ENCODE measurements around the gene C1orf216.

Gene C1orf216, protein sequence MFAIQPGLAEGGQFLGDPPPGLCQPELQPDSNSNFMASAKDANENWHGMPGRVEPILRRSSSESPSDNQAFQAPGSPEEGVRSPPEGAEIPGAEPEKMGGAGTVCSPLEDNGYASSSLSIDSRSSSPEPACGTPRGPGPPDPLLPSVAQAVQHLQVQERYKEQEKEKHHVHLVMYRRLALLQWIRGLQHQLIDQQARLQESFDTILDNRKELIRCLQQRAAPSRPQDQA

DNA sequence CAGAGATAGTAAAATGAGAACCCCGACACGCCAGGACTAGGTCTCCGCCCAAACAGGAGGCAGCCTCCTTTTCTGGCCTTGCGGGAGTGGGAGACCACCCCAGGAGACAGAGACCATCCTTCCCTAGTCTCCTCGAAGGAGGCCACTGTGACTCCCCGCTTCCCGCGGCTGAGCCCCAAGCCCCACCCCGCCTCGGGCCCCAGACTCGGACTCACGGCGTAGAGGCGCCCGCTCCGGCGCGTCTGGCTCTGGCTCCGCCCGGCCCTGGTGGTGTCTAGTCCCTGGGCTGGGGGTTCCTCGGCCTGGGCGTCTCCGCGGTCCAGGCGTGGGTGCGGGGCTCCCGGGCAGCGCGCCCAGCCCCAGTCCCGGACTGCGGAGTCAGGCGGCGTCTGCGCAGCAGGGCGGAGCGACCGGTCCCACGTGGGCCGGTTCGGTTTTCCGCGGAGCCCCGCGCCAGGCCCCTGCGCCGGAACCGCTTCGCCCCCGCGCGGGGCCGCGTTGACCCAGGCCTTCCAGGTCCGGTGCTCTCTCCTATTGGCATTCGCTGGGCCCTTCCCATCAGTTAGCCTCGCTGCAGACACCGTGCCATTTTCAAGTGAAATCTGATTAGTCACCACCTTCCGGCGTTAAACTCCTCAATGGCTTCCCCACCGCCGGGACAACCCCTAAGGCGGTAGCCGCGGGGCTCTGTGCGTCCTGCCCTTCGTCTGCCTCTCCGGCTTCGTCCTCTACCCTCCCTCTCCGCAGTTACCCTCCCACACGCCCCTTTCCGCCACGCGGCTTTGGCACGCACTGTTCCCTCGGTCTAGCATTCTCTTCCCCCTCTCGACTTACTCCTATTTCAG, at the start of gene C1orf216:
C1orf216 (minus strand) TSS at position 393 of the 845 bp plus-strand sequence. CDS start 2,563 bp downstream, outside the sequence.
- Mint-ChIP-seq H3K4me1 (ENCODE audit: low read depth) (peaks cover 27% of the 10 kb centered on the region), H3K36me3 (ENCODE audit: low read depth) (peaks cover 20% of the 10 kb centered on the region), H3K4me3 (peak within 1 kb of the TSS; percentile 86), H3K9me3 (no peaks in the 10 kb centered on the region), H3K27ac (peak within 1 kb of the TSS; percentile 91), H3K27me3 (ENCODE audit: low read depth) (no peaks in the 10 kb centered on the region)
- peak; percentile 80 for DNase-seq (ENCODE audit: low spot score)

GRCh38 chr1:35764283-35764682, 45.6 kb upstream of the C1orf216 start:
- H3K4me1 Mint-ChIP-seq (ENCODE audit: low read depth): peaks cover 35% of the 10 kb centered on the region
- H3K4me3 Mint-ChIP-seq: no peak overlapping the region
- H3K27ac Mint-ChIP-seq: peak overlapping the region; percentile 49
- peaks cover 50% of the 10 kb centered on the region for H3K36me3 Mint-ChIP-seq (ENCODE audit: low read depth)
- no peaks in the 10 kb centered on the region for H3K9me3 Mint-ChIP-seq
- DNase-seq (ENCODE audit: low spot score): no peak
- H3K27me3 Mint-ChIP-seq (ENCODE audit: low read depth): no peaks in the 10 kb centered on the region

DNA sequence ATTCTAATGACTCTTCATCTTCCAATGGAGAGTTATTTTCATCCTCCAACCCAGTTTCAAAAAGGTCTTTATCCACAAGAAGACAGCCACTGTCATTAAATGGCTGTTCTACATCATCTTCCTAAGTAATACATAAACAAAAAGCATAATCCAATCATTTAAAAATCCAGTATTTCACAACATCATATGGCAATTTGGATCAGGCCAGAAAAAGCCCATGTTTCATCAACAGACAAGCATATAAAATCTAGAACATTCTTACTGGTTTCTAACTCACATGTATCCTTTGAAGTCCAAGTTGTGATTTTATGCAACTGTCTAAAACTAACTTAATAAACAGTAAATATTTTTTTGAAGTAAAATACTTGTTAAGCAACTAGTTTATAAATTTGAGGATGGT, 44.5 kb upstream of the C1orf216 start:
- H3K27ac Mint-ChIP-seq: peak overlapping the region; percentile 16
- DNase-seq (ENCODE audit: low spot score): no peak

GRCh38 chr1:35762141-35762540, 43.5 kb upstream of the C1orf216 start:
- Mint-ChIP-seq H3K27ac (peak overlapping the region; percentile 41), H3K9me3 (no peaks in the 10 kb centered on the region), H3K4me1 (ENCODE audit: low read depth) (peaks cover 28% of the 10 kb centered on the region), H3K4me3 (no peak overlapping the region), H3K27me3 (ENCODE audit: low read depth) (no peaks in the 10 kb centered on the region), H3K36me3 (ENCODE audit: low read depth) (peaks cover 52% of the 10 kb centered on the region)
- DNase-seq (ENCODE audit: low spot score): no peak

More for the DNA sequence above, 44.5 kb upstream of the C1orf216 start:
- peaks cover 28% of the 10 kb centered on the region for H3K4me1 Mint-ChIP-seq (ENCODE audit: low read depth)
- no peaks in the 10 kb centered on the region for H3K9me3 Mint-ChIP-seq
- no peaks in the 10 kb centered on the region for H3K27me3 Mint-ChIP-seq (ENCODE audit: low read depth)
- H3K36me3 Mint-ChIP-seq (ENCODE audit: low read depth): peaks cover 51% of the 10 kb centered on the region
- H3K4me3 Mint-ChIP-seq: no peak overlapping the region

DNA sequence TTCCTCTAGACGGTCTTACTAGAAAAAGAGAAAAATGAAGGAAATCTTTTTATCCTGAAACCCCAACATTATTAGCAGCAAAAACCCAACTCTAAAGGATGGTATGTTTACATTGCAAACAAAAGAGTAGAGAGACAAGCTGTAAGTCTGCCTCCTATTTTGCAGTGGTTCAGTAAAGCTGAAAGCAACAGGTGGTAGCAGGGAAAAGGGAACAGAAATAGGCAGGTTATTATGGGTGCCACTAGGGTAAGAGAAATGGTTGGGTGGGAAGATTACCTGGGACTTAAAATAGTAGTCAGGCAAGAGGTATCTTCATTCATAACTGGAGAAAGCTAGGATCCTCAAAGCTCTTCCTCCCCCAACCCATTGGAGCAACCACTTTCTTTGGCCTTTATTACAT, 37.4 kb upstream of the C1orf216 start:
- Mint-ChIP-seq H3K4me1 (ENCODE audit: low read depth) (peaks cover 8% of the 10 kb centered on the region), H3K27ac (no peak overlapping the region), H3K27me3 (ENCODE audit: low read depth) (no peaks in the 10 kb centered on the region), H3K36me3 (ENCODE audit: low read depth) (peaks cover 37% of the 10 kb centered on the region), H3K4me3 (no peak overlapping the region), H3K9me3 (no peaks in the 10 kb centered on the region)
- no peak for DNase-seq (ENCODE audit: low spot score)

DNA sequence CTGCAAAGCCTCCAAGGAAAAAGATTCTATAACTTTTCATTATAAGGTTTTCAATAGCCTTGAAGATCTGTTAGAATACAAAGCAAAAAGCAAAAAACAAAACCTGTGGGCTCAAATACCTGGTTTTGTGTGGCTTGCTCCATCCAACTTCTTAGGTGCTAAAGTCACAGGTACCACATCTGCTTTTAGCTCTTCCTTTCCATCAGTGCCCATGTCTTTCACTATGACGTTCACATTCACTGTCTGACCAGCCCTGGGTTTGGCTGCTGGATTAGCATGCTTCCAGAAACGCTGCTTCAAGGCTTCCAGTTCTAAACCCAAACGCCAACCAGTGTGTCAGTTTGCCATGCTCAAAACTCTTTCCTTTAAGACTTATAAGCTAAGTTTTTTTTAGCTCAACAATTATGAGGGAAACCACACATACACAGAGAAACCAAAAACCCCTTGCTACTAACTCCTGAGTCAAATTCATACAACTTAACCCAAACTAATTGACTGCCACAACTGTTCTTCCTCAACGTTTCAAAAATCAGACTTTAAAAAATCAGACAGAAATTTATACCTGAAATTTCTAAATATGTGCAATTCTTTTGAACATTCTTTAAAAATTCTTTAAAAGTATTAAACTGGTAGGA, 35.1 kb upstream of the C1orf216 start:
- DNase-seq (ENCODE audit: low spot score): no peak
- no peak overlapping the region for H3K4me3 Mint-ChIP-seq
- H3K27ac Mint-ChIP-seq: peak overlapping the region; percentile 54
- H3K9me3 Mint-ChIP-seq: no peaks in the 10 kb centered on the region
- no peaks in the 10 kb centered on the region for H3K27me3 Mint-ChIP-seq (ENCODE audit: low read depth)
- peaks cover 3% of the 10 kb centered on the region for H3K4me1 Mint-ChIP-seq (ENCODE audit: low read depth)
- H3K36me3 Mint-ChIP-seq (ENCODE audit: low read depth): peaks cover 30% of the 10 kb centered on the region

GRCh38 chr1:35748326-35748725, 29.6 kb upstream of the C1orf216 start:
- Mint-ChIP-seq H3K4me1 (ENCODE audit: low read depth) (no peaks in the 10 kb centered on the region), H3K27ac (no peak overlapping the region), H3K36me3 (ENCODE audit: low read depth) (peaks cover 44% of the 10 kb centered on the region), H3K4me3 (no peak overlapping the region), H3K9me3 (no peaks in the 10 kb centered on the region), H3K27me3 (ENCODE audit: low read depth) (no peaks in the 10 kb centered on the region)
- no peak for DNase-seq (ENCODE audit: low spot score)

GRCh38 chr1:35745124-35745730, 26.5 kb upstream of the C1orf216 start:
- H3K4me1 Mint-ChIP-seq (ENCODE audit: low read depth): no peaks in the 10 kb centered on the region

DNA sequence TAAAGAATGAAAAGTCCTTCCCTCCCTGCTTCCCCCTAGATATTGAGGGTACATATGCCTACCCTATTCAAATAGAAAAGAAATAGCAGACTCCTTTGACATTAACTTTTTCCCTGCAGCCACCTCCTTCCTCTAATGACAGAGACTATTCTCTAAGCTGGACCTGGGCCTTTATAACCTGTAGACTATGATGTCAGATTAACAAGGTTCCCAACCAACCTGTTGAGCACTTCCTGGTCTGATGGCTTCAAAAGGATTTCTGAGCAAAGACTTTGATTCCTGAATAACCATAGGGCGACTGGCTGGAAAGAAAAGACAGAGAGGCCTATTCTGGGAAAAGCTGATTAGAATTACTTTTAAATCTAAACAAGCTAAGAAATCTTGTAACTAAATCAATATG, 18.4 kb upstream of the C1orf216 start:
- Mint-ChIP-seq H3K9me3 (no peaks in the 10 kb centered on the region), H3K27ac (no peak overlapping the region), H3K36me3 (ENCODE audit: low read depth) (peaks cover 51% of the 10 kb centered on the region), H3K4me1 (ENCODE audit: low read depth) (no peaks in the 10 kb centered on the region), H3K4me3 (no peak overlapping the region), H3K27me3 (ENCODE audit: low read depth) (no peaks in the 10 kb centered on the region)
- DNase-seq (ENCODE audit: low spot score): no peak

More at GRCh38 chr1:35745124-35745730, 26.5 kb upstream of the C1orf216 start:
- H3K27ac Mint-ChIP-seq: no peak overlapping the region
- DNase-seq (ENCODE audit: low spot score): no peak
- peaks cover 42% of the 10 kb centered on the region for H3K36me3 Mint-ChIP-seq (ENCODE audit: low read depth)
- H3K4me3 Mint-ChIP-seq: no peak overlapping the region
- H3K9me3 Mint-ChIP-seq: no peaks in the 10 kb centered on the region
- no peaks in the 10 kb centered on the region for H3K27me3 Mint-ChIP-seq (ENCODE audit: low read depth)

- Mint-ChIP-seq H3K27ac (no peak overlapping the region), H3K4me1 (ENCODE audit: low read depth) (peaks cover 3% of the 10 kb centered on the region), H3K36me3 (ENCODE audit: low read depth) (peaks cover 18% of the 10 kb centered on the region), H3K27me3 (ENCODE audit: low read depth) (no peaks in the 10 kb centered on the region), H3K9me3 (no peaks in the 10 kb centered on the region), H3K4me3 (no peak overlapping the region)
- DNase-seq (ENCODE audit: low spot score): no peak
Observed at GRCh38 chr1:35727434-35728040, 8.9 kb upstream of the C1orf216 start.

DNA sequence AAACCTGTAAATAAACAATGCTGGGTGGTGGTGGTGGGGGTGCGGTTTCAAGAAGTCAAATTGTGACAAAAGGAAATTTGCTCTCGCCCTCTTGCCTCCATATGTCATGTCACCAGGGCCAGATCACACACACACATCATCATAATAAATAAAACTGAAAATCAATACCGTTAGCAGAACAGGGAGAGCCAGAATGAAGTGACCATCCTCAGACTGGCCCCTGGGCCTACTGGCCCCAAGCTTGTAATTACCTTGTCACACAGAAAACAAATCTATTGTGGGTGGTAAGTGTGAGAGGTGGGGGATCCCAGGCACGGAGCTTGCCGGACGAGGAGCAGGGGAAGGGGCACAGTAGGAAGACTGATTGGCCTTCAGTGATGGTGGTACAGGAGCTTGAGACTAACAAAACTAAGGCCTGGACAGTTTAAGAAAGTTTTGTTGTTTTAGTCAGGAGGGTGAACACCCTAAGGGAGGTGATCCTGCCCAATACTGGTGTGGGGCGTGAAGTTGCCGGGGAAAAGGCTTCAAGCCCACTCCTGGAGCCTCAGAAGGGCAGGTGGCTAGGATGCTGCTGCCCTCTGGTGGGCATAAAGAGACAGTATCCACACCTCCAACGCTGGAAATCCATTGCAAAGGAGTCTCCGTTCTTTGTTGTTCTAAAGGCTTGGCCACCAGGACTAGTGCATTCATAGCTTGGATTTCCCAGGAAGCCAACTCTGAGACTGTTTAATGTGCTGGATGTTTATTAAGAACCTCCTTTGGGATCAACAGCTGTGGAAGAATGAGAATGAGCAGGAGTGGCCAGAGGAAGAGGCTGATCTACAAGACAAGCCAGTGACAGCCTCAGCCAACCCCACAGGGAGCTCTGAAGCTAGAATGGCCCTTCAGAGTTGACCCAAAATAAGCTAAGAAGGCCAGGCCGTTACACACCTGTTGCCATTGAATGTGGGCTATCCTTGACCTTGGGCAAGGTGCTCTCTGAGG, 8.1 kb upstream of the C1orf216 start:
- Mint-ChIP-seq H3K27me3 (ENCODE audit: low read depth) (no peaks in the 10 kb centered on the region), H3K9me3 (no peaks in the 10 kb centered on the region), H3K36me3 (ENCODE audit: low read depth) (peaks cover 14% of the 10 kb centered on the region), H3K4me3 (no peak overlapping the region), H3K4me1 (ENCODE audit: low read depth) (peaks cover 3% of the 10 kb centered on the region), H3K27ac (no peak overlapping the region)
- peak; percentile 26 for DNase-seq (ENCODE audit: low spot score)

- Mint-ChIP-seq H3K4me3 (no peak overlapping the region), H3K27ac (no peak overlapping the region), H3K9me3 (no peaks in the 10 kb centered on the region), H3K27me3 (ENCODE audit: low read depth) (no peaks in the 10 kb centered on the region), H3K4me1 (ENCODE audit: low read depth) (peaks cover 3% of the 10 kb centered on the region), H3K36me3 (ENCODE audit: low read depth) (peaks cover 10% of the 10 kb centered on the region)
- no peak for DNase-seq (ENCODE audit: low spot score)
Observed at GRCh38 chr1:35725596-35725995, 6.9 kb upstream of the C1orf216 start.

Measured in T-helper 2 cell treated with Interferon-gamma antibody and Interleukin-4, amounts not matched to agents 5 μg/mL and 100 μg/mL, for 36 hours (primary cell).